Mesendoderm (in vitro differentiated cells): Measurements from ENCODE around the gene TSPAN5.

Experiments
- DNase-seq: peaks from one replicate; pipeline ENCODE4 v3.0.0; 2013
- H2AK5ac ChIP-seq: 2 replicates; pipeline ENCODE4 v1.6.1; 2013; ENCODE audit warnings: low read length, inconsistent platforms
- H2BK120ac ChIP-seq: 2 replicates; pipeline ENCODE4 v1.6.1; 2013; ENCODE audit warnings: low read depth, mild to moderate bottlenecking, low read length, moderate library complexity, mixed read lengths
- H2BK15ac ChIP-seq: replicated peaks from 2 replicates; pipeline ENCODE4 v1.6.1; 2013; ENCODE audit warnings: low read depth, mild to moderate bottlenecking, moderate library complexity
- H2BK5ac ChIP-seq: 2 replicates; pipeline ENCODE4 v1.6.1; 2013; ENCODE audit warnings: low read length, inconsistent platforms
- H3K18ac ChIP-seq: 2 replicates; pipeline ENCODE4 v1.6.1; 2013; ENCODE audit warnings: mild to moderate bottlenecking, low read length, mixed read lengths
- H3K23ac ChIP-seq: one replicate; pipeline ENCODE4 v1.6.1; 2013; ENCODE audit warnings: low read length
- H3K27ac ChIP-seq: 2 replicates; pipeline ENCODE4 v1.5.1; 2013; ENCODE audit warnings: low read depth, mild to moderate bottlenecking, inconsistent platforms, low read length, moderate library complexity
- H3K27me3 ChIP-seq: 2 replicates; pipeline ENCODE4 v1.6.1; 2013; ENCODE audit warnings: low read length, control low read depth, mild to moderate bottlenecking, inconsistent platforms; ENCODE audit not compliant: insufficient read depth, poor library complexity
- H3K36me3 ChIP-seq: 2 replicates; pipeline ENCODE4 v1.6.1; 2013; ENCODE audit warnings: low read length, inconsistent platforms; ENCODE audit not compliant: control insufficient read depth, insufficient read depth
- H3K4ac ChIP-seq: one replicate; pipeline ENCODE4 v1.6.1; 2013; ENCODE audit warnings: low read depth, mild to moderate bottlenecking, low read length, moderate library complexity
- H3K4me1 ChIP-seq: 2 replicates; pipeline ENCODE4 v1.6.1; 2013; ENCODE audit warnings: low read depth, low read length, inconsistent platforms; ENCODE audit not compliant: control insufficient read depth
- H3K4me2 ChIP-seq: 2 replicates; pipeline ENCODE4 v1.6.1; 2013; ENCODE audit warnings: low read length
- H3K4me3 ChIP-seq: 2 replicates; pipeline ENCODE4 v1.5.1; 2013; ENCODE audit warnings: mild to moderate bottlenecking, low read length
- H3K56ac ChIP-seq: one replicate; pipeline ENCODE4 v1.6.1; 2013; ENCODE audit warnings: low read length
- H3K79me1 ChIP-seq: 2 replicates; pipeline ENCODE4 v1.6.1; 2013; ENCODE audit warnings: low read length, inconsistent platforms
- H3K79me2 ChIP-seq: 2 replicates; pipeline ENCODE4 v1.6.1; 2013; ENCODE audit warnings: mild to moderate bottlenecking, low read length; ENCODE audit not compliant: control insufficient read depth, insufficient read depth
- H3K9ac ChIP-seq: 2 replicates; pipeline ENCODE4 v1.6.1; 2013; ENCODE audit warnings: low read length, inconsistent platforms
- H4K5ac ChIP-seq: one replicate; pipeline ENCODE4 v1.6.1; 2013; ENCODE audit warnings: low read length
- H4K8ac ChIP-seq: one replicate; pipeline ENCODE4 v1.6.1; 2013; ENCODE audit warnings: low read depth, mild to moderate bottlenecking, control low read depth, low read length, moderate library complexity
- WGBS: extraction: QIAGEN DNeasy Blood & Tissue Kit; methylation state at CpG from one replicate; pipeline ENCODE4 v1.1.7; 2013; ENCODE audit warnings: low lambda C conversion rate, missing lambda C conversion rate; ENCODE audit not compliant: insufficient coverage; ENCODE audit errors: extremely low coverage; 5-methylcytosine and 5-hydroxymethylcytosine counted together

Gene TSPAN5

DNA sequence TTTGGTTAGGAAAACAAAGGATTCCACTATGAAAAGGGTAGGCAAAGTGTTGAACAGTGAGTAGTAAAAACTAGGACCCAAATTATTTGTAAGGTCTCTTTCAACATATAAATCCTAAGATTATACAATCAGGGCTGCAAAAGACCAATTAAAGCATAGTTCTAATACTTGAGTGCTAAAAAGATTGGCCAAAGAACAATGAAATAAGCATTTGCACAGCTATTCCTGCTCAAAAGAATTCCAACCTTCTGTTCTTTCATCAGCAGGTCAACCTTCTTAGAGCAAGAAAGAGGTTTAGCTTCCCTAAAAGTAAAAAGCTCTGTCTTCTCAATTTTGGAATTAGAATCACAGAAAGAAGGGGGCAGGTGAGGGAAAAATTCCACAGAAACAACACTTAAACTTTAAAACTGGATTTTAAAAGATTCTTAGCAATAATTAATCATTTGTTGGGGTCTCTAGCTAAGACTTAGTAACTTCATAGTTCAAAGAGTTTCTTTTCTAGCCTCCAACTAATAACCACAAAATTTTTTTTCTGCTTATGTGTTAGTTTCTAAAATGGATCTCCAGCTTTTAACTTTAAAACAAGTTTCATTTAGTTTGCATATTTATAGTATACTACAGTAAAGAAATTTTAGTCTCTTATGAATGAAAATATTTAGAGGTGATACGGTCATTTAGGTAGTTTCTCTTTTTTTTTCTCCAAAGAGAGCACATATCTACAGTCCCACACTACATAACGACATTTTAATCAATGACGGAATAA is 16.3 kb downstream of the TSPAN5 start:
- Histone ChIP-seq H3K79me1 (no peaks in the 10 kb centered on the region), H3K4me2 (no peak overlapping the region), H3K4ac (no peak overlapping the region), H3K79me2 (no peaks in the 10 kb centered on the region), H2BK120ac (no peak overlapping the region), H2BK15ac (no peak overlapping the region), H3K18ac (no peak overlapping the region), H4K8ac (no peak overlapping the region), H3K27me3 (no peaks in the 10 kb centered on the region), H4K5ac (no peak overlapping the region), H2BK5ac (no peak overlapping the region), H3K36me3 (no peaks in the 10 kb centered on the region), H3K4me3 (no peak overlapping the region), H3K9ac (no peak overlapping the region), H2AK5ac (no peak overlapping the region), H3K23ac (no peak overlapping the region), H3K56ac (no peak overlapping the region), H3K27ac (no peak overlapping the region), H3K4me1 (no peaks in the 10 kb centered on the region)
- no peak for DNase-seq
- WGBS: no CpG with 5 or more reads among the region's 3 CpGs

DNA sequence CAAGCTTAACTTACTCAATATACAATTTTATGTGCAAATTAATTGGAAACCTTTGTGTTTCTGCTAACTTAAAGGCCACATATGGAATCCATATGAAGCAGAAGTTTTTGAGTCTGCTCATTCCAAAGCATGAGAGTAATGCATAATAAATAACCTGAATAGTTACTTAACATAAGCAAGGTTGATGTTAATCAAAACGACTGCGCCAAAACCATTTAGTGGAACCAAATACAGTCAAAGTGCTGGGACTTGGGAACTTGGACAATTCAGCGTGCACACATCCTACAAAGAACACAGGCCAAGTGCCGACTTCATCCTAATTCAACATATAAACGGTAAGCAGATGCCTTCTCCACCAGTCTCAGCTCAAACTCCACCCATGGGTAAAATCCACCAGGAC is 17.0 kb downstream of the TSPAN5 start:
- Histone ChIP-seq H2AK5ac (no peak overlapping the region), H3K27ac (no peak overlapping the region), H3K4ac (no peak overlapping the region), H3K56ac (no peak overlapping the region), H3K18ac (no peak overlapping the region), H4K5ac (no peak overlapping the region), H3K79me2 (no peaks in the 10 kb centered on the region), H3K27me3 (no peaks in the 10 kb centered on the region), H3K4me1 (no peaks in the 10 kb centered on the region), H3K79me1 (no peaks in the 10 kb centered on the region), H3K23ac (no peak overlapping the region), H3K4me2 (no peak overlapping the region), H3K36me3 (no peaks in the 10 kb centered on the region), H3K4me3 (no peak overlapping the region), H2BK120ac (no peak overlapping the region), H2BK15ac (no peak overlapping the region), H4K8ac (no peak overlapping the region), H3K9ac (no peak overlapping the region), H2BK5ac (no peak overlapping the region)
- no peak for DNase-seq
- WGBS: no CpG with 5 or more reads among the region's 5 CpGs

DNA sequence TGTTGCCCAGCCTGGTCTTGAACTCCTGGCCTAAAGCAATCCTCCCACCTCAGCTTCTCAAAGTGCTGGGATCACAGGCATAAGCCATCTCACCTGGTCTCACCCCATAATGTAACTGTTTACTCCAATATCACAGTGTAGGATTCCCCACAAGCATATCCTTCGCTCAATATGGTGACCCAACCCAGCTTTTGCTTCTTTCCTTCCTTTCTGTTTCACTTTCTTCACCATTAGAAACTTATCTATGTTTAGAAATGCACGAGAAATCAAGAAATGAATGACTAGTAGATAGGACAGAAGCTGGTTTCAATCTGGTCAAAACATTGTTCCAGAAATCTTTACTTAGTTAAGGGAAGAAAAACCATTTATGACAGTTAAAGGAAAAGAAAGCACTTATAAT is 18.9 kb downstream of the TSPAN5 start:
- no peak overlapping the region for H3K56ac ChIP-seq
- H3K79me1 ChIP-seq: no peaks in the 10 kb centered on the region
- H2BK120ac ChIP-seq: no peak overlapping the region
- H4K8ac ChIP-seq: no peak overlapping the region
- H3K36me3 ChIP-seq: no peaks in the 10 kb centered on the region
- H3K23ac ChIP-seq: no peak overlapping the region
- H2BK5ac ChIP-seq: no peak overlapping the region
- H3K4me2 ChIP-seq: no peak overlapping the region
- no peak overlapping the region for H2AK5ac ChIP-seq
- H3K9ac ChIP-seq: no peak overlapping the region
- no peaks in the 10 kb centered on the region for H3K4me1 ChIP-seq
- H3K27ac ChIP-seq: no peak overlapping the region
- no peak overlapping the region for H4K5ac ChIP-seq
- WGBS: no CpG with 5 or more reads among the region's 2 CpGs
- H3K18ac ChIP-seq: no peak overlapping the region
- DNase-seq: no peak
- H3K79me2 ChIP-seq: no peaks in the 10 kb centered on the region
- H2BK15ac ChIP-seq: no peak overlapping the region
- H3K27me3 ChIP-seq: no peaks in the 10 kb centered on the region
- no peak overlapping the region for H3K4me3 ChIP-seq
- H3K4ac ChIP-seq: no peak overlapping the region

DNA sequence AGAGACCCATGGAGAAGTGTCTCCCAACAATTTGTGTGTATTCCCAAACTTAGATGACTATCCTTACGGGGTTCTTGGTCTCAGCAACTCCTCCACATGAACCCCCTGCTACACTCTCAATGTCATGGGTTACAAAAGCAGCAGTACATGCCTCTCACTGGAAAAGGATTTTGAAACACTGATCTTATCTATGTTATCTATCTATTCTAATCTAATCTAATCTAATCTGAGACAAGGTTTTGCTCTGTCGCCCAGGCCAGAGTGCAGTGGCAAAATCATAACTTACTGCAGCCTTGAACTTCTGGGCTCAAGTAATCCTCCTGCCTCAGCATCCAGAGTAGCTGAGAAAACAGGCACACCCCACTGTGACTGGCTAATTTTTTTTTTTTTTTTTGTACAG is 19.3 kb downstream of the TSPAN5 start:
- H3K9ac ChIP-seq: no peak overlapping the region
- no peak overlapping the region for H2BK5ac ChIP-seq
- H3K23ac ChIP-seq: no peak overlapping the region
- H3K4ac ChIP-seq: no peak overlapping the region
- no peak overlapping the region for H3K4me3 ChIP-seq
- H3K27ac ChIP-seq: no peak overlapping the region
- no CpG with 5 or more reads among the region's 2 CpGs for WGBS
- no peak overlapping the region for H4K8ac ChIP-seq
- H3K56ac ChIP-seq: no peak overlapping the region
- H3K4me1 ChIP-seq: no peaks in the 10 kb centered on the region
- H3K36me3 ChIP-seq: no peaks in the 10 kb centered on the region
- DNase-seq: no peak
- no peak overlapping the region for H2BK120ac ChIP-seq
- no peaks in the 10 kb centered on the region for H3K79me1 ChIP-seq
- no peak overlapping the region for H3K4me2 ChIP-seq
- no peaks in the 10 kb centered on the region for H3K27me3 ChIP-seq
- no peak overlapping the region for H2AK5ac ChIP-seq
- H3K18ac ChIP-seq: no peak overlapping the region
- H3K79me2 ChIP-seq: no peaks in the 10 kb centered on the region
- H4K5ac ChIP-seq: no peak overlapping the region
- no peak overlapping the region for H2BK15ac ChIP-seq

DNA sequence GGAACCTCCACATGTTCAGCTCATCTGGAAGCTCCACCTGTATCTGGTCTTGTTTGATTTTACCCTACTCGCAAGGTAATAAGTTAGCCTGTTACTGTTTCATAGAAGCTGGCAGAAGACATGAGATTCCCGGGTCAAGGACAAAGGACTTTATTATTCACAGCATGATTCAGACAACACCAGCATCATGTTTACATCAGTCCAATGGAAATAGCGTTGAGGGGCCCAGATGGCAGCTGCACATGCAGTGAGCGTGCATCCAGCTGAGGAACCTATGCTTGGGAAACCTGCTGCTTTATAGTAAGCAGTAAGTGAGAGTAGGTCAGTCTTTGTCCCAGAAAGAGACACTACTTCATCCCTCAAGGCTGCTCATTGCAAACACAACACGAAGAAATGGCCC is 19.8 kb downstream of the TSPAN5 start:
- no peak for DNase-seq
- Histone ChIP-seq H2AK5ac (no peak overlapping the region), H3K56ac (no peak overlapping the region), H4K8ac (no peak overlapping the region), H3K4ac (no peak overlapping the region), H3K27ac (no peak overlapping the region), H3K36me3 (no peaks in the 10 kb centered on the region), H4K5ac (no peak overlapping the region), H3K18ac (no peak overlapping the region), H3K79me1 (no peaks in the 10 kb centered on the region), H3K4me3 (no peak overlapping the region), H3K9ac (no peak overlapping the region), H3K4me1 (no peaks in the 10 kb centered on the region), H3K79me2 (no peaks in the 10 kb centered on the region), H2BK5ac (no peak overlapping the region), H3K4me2 (no peak overlapping the region), H2BK120ac (no peak overlapping the region), H2BK15ac (no peak overlapping the region), H3K27me3 (no peaks in the 10 kb centered on the region), H3K23ac (no peak overlapping the region)
- no CpG with 5 or more reads among the region's 5 CpGs for WGBS

DNA sequence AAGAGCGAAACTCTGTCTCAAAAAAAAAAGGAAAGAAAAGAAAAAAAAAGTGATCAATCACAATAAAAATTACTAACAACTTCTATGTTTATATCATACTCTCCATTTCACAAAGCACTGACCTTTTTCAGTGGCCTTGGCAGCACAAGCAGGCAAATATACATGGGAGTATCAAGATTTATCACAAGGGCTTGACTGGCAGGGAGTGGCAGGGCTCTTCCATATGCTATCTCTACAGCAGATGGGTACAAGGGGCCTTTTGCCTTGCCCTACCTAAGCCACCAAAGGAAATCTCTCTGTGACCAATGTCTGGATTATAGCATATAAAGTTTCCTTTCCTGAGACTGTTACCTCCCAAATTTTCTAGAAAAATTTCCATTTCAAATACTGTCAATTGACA is 24.4 kb downstream of the TSPAN5 start:
- Histone ChIP-seq H3K27me3 (no peaks in the 10 kb centered on the region), H3K36me3 (no peaks in the 10 kb centered on the region), H3K79me2 (no peaks in the 10 kb centered on the region), H3K56ac (no peak overlapping the region), H3K27ac (no peak overlapping the region), H2BK5ac (no peak overlapping the region), H3K4me2 (no peak overlapping the region), H3K4ac (no peak overlapping the region), H2BK15ac (no peak overlapping the region), H3K4me3 (no peak overlapping the region), H3K4me1 (no peaks in the 10 kb centered on the region), H2BK120ac (no peak overlapping the region), H2AK5ac (no peak overlapping the region), H4K8ac (no peak overlapping the region), H3K79me1 (no peaks in the 10 kb centered on the region), H3K18ac (no peak overlapping the region), H3K23ac (no peak overlapping the region), H4K5ac (no peak overlapping the region), H3K9ac (no peak overlapping the region)
- no CpG with 5 or more reads among the region's 1 CpG for WGBS
- no peak for DNase-seq
